T-cell (primary cell): ENCODE results near the gene AGRP. TPM values are rescaled to one million over a fixed set of nuclear protein-coding genes. Genes with fewer than 3 reads are reported as not detected.

Experiments
- ATAC-seq, 4 experiments: fragments of 200-7000 bp in 3 of 4; fragments of 150-1000 bp in 1 of 4; cut with Tn5 transposase; replicated peaks in 1 of 4; 1 replicate in 3 of 4; 2 replicates in 1 of 4; pipeline ENCODE4 v1.10.0; 2021; ENCODE audit warnings: moderate library complexity in 3 of 4, mild to moderate bottlenecking in 2 of 4, moderate number of reproducible peaks in 1 of 4
- CTCF ChIA-PET, 2 donors: fragments of 300-600 bp; sonication (Branson Sonifier 250); formaldehyde crosslinking; loops; one replicate each; lab custom pipeline; 2022; ENCODE audit warnings: antibody characterized with exemption in 2 of 2; lab: Charles Lee
- POLR2A ChIA-PET, 2 donors: fragments of 300-600 bp; sonication (Branson Sonifier 250); formaldehyde crosslinking; loops; one replicate each; lab custom pipeline; 2022; ENCODE audit warnings: antibody characterized with exemption in 2 of 2; lab: Charles Lee
- DNase-seq, 35 experiments: peaks; one replicate each; pipeline versions ENCODE4 v3.0.0 to v3.0.0-alpha.2; 2013 to 2023
- H3K27ac ChIP-seq: one replicate; pipeline ENCODE4 v1.5.1; 2013; ENCODE audit warnings: low read length
- H3K27me3 ChIP-seq, 2 experiments: replicated peaks in 1 of 2; 1 replicate in 1 of 2; 2 replicates in 1 of 2; pipeline versions ENCODE4 v1.6.1 to v1.7.0; 2013; ENCODE audit warnings: low read length in 1 of 2, mixed read lengths in 1 of 2; ENCODE audit not compliant: control insufficient read depth in 2 of 2, insufficient read depth in 2 of 2; ENCODE audit errors: extremely low read depth in 1 of 2
- H3K36me3 ChIP-seq, 2 donors: 1 replicate in 1 of 2; 2 replicates in 1 of 2; pipeline versions ENCODE4 v1.6.1 to v1.7.0; 2013; ENCODE audit warnings: low read length in 1 of 2; ENCODE audit not compliant: control insufficient read depth in 2 of 2, insufficient read depth in 1 of 2; ENCODE audit errors: extremely low read depth in 1 of 2
- H3K4me1 ChIP-seq, 2 experiments: 1 replicate in 1 of 2; 2 replicates in 1 of 2; pipeline versions ENCODE4 v1.6.1 to v1.7.0; 2013; ENCODE audit warnings: low read length in 2 of 2, mixed read lengths in 1 of 2; ENCODE audit not compliant: insufficient read depth in 2 of 2, control insufficient read depth in 1 of 2; ENCODE audit errors: extremely low read depth in 1 of 2
- H3K4me3 ChIP-seq, 2 donors: 1 replicate in 1 of 2; 2 replicates in 1 of 2; pipeline versions ENCODE4 v1.5.1 to v1.7.0; 2013; ENCODE audit warnings: mild to moderate bottlenecking in 2 of 2, low read length in 1 of 2, moderate library complexity in 1 of 2; ENCODE audit not compliant: control insufficient read depth in 1 of 2; ENCODE audit errors: extremely low read depth in 1 of 2
- H3K9me3 ChIP-seq: 2 replicates; pipeline ENCODE4 v1.7.0; 2013
- H3K27ac Mint-ChIP-seq, 2 donors: one replicate each; pipeline ENCODE4 v1.8.0; 2020 to 2021; ENCODE audit warnings: mild to moderate bottlenecking in 2 of 2, mixed read lengths in 2 of 2
- H3K27me3 Mint-ChIP-seq, 2 donors: one replicate each; pipeline ENCODE4 v1.8.0; 2021 to 2022; ENCODE audit warnings: mixed read lengths in 2 of 2
- H3K36me3 Mint-ChIP-seq: one replicate; pipeline ENCODE4 v1.8.0; 2021; ENCODE audit warnings: mixed read lengths
- H3K4me1 Mint-ChIP-seq, 3 donors: one replicate each; pipeline ENCODE4 v1.8.0; 2020 to 2022; ENCODE audit warnings: mixed read lengths in 3 of 3, mild to moderate bottlenecking in 1 of 3
- H3K4me3 Mint-ChIP-seq, 3 donors: one replicate each; pipeline ENCODE4 v1.8.0; 2020 to 2022; ENCODE audit warnings: mild to moderate bottlenecking in 3 of 3, mixed read lengths in 3 of 3, moderate library complexity in 3 of 3
- H3K9me3 Mint-ChIP-seq, 3 donors: one replicate each; pipeline ENCODE4 v1.8.0; 2020 to 2022; ENCODE audit warnings: mixed read lengths in 3 of 3
- WGBS: methylation state at CpG from one replicate; pipeline ENCODE4 v1.1.5; 2013; ENCODE audit warnings: missing lambda C conversion rate; ENCODE audit not compliant: insufficient coverage; 5-methylcytosine and 5-hydroxymethylcytosine counted together
- total RNA-seq, 35 experiments: library from RNA in 6 of 35; stranded (reverse) in 6 of 35; fragments of 120-200 nt in 1 of 35; gene quantifications; one replicate each; pipeline versions ENCODE4 v1.2.1 to v1.2.4 and lab custom pipeline; 2013 to 2026

AGRP gene
- total RNA-seq, 5 donors from 2014 or later (not counting 1 experiment from before 2014, with no cell fraction given): not detected

DNA sequence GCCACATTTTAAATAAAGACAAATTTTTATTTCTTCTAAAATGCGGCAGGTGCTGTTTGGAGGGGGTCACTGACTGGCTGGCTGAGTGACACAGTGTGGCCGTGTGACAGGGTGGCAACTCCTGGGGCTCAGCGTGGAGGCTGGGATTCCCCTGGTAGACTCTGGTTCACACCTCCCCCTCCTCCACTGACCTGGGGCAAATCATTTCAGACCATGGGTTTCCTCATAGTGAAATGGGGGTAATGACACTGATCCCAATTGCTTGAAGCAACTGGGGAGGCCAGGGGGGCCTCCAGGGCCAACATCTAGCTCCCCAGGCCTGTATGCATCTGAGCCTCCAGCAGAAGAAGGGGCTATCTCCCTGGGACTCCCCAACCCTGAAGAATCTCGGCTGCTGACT lies 45.8 kb downstream of the AGRP start:
- Histone ChIP-seq H3K4me1 (no peaks in the 10 kb centered on the region), H3K27me3 (peaks cover 0 to 3% of the 10 kb centered on the region in 2 experiments), H3K4me3 (no peak overlapping the region), H3K9me3 (no peaks in the 10 kb centered on the region), H3K27ac (no peak overlapping the region), H3K36me3 (peaks cover 9 to 33% of the 10 kb centered on the region in 2 donors)
- ATAC-seq (no peak), DNase-seq (no peak)
- ChIA-PET CTCF (no interaction called here), POLR2A (no interaction called here)
- peak overlapping the region in 1 of 2 donors; percentile 49 for H3K27ac Mint-ChIP-seq
- H3K27me3 Mint-ChIP-seq: peaks cover 0 to 1% of the 10 kb centered on the region in 2 donors
- no peak overlapping the region for H3K4me3 Mint-ChIP-seq
- H3K4me1 Mint-ChIP-seq: peaks cover 0 to 3% (median under 1%) of the 10 kb centered on the region in 3 donors
- peaks cover 20% of the 10 kb centered on the region for H3K36me3 Mint-ChIP-seq
- 40% methylated on average over 1 of the region's 4 CpGs for WGBS
- no peaks in the 10 kb centered on the region for H3K9me3 Mint-ChIP-seq

DNA sequence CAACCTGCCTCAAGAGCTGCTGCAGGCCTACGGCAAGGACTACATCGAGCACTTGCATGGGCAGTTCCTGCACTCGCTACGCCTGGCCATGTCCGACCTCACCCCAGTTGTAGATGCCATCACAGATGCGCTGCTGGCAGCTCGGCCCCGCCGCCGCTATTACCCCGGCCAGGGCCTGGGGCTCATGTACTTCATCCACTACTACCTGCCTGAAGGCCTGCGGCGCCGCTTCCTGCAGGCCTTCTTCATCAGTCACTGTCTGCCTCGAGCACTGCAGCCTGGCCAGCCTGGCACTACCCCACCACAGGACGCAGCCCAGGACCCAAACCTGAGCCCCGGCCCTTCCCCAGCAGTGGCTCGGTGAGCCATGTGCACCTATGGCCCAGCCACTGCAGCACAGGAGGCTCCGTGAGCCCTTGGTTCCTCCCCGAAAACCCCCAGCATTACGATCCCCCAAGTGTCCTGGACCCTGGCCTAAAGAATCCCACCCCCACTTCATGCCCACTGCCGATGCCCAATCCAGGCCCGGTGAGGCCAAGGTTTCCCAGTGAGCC lies 46.6 kb downstream of the AGRP start:
- DNase-seq: no peak
- no peak overlapping the region for H3K4me3 Mint-ChIP-seq
- peaks cover under 1 to 7% (median 7%) of the 10 kb centered on the region in 3 donors for H3K4me1 Mint-ChIP-seq
- peaks cover 0 to 7% of the 10 kb centered on the region in 2 donors for H3K27me3 Mint-ChIP-seq
- ATAC-seq: no peak
- H3K36me3 ChIP-seq: peaks cover 9 to 26% of the 10 kb centered on the region in 2 donors
- no peaks in the 10 kb centered on the region for H3K9me3 Mint-ChIP-seq
- no peaks in the 10 kb centered on the region for H3K9me3 ChIP-seq
- H3K4me3 ChIP-seq: no peak overlapping the region
- 98% methylated on average over 23 of the region's 23 CpGs for WGBS
- POLR2A ChIA-PET: no interaction called here
- peaks cover 16% of the 10 kb centered on the region for H3K36me3 Mint-ChIP-seq
- no peak overlapping the region for H3K27ac ChIP-seq
- H3K27me3 ChIP-seq: peaks cover under 1 to 11% of the 10 kb centered on the region in 2 experiments
- CTCF ChIA-PET: no interaction called here
- no peak overlapping the region for H3K27ac Mint-ChIP-seq
- H3K4me1 ChIP-seq: peaks cover 0 to 2% of the 10 kb centered on the region in 2 experiments

DNA sequence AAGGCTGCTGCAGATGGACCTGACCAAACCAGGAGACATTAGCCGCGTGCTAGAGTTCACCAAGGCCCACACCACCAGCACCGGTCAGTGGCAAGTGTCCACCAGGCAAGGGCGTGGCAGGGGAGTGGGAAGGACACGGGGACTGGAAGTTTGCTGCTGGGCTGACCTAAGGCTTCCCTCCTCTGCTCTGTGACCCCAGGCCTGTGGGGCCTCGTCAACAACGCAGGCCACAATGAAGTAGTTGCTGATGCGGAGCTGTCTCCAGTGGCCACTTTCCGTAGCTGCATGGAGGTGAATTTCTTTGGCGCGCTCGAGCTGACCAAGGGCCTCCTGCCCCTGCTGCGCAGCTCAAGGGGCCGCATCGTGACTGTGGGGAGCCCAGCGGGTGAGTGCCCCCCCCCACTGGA lies 47.6 kb downstream of the AGRP start:
- Histone ChIP-seq H3K4me1 (peaks cover 0 to 7% of the 10 kb centered on the region in 2 experiments), H3K27me3 (peaks cover 2 to 15% of the 10 kb centered on the region in 2 experiments), H3K27ac (no peak overlapping the region), H3K9me3 (no peaks in the 10 kb centered on the region), H3K4me3 (no peak overlapping the region), H3K36me3 (peaks cover 9 to 22% of the 10 kb centered on the region in 2 donors)
- ATAC-seq: no peak
- WGBS: 89% methylated on average over 12 of the region's 16 CpGs
- POLR2A ChIA-PET: interaction anchor here in 1 of 2 donors (0.5 kb wide), 1 partner anchor 1590 kb away, joined by 4 read pairs; no protein-coding TSS in a partner anchor
- CTCF ChIA-PET: no interaction called here
- no peak for DNase-seq
- Mint-ChIP-seq H3K9me3 (no peaks in the 10 kb centered on the region), H3K4me3 (no peak overlapping the region), H3K36me3 (peaks cover 14% of the 10 kb centered on the region), H3K27me3 (peaks cover 0 to 10% of the 10 kb centered on the region in 2 donors), H3K27ac (no peak overlapping the region), H3K4me1 (peaks cover 1 to 10% (median 7%) of the 10 kb centered on the region in 3 donors)

DNA sequence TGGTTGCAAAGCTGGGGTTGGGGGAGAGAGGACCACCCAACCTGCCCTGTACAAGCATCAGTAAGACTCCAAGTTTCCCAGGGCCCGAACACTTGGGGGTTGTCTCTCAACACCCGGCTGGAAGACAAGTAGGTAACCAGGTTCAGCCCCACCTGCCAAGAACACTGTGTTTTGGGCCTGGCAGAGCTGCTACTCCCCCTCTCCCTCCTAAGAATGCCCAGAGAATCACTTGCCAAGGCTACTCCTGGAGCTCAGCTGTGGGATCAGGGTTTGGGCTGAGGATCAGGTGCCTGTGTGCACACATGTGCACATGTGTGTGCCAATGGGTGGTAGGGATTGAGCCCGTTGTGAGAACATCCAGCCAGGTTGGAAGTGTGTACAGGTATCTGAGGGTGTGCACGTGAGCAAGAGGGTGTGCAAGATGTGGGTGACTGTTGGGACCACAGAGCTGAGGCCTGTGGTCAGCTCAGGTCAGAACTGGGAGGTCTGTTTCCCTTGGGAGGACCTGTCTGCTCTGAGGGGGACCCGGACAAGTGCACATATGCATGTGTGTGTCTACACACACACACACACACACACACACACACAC lies 50.1 kb downstream of the AGRP start:
- Mint-ChIP-seq H3K27me3 (peaks cover 11 to 30% of the 10 kb centered on the region in 2 donors), H3K4me1 (peaks cover 5 to 16% (median 7%) of the 10 kb centered on the region in 3 donors), H3K9me3 (no peaks in the 10 kb centered on the region), H3K27ac (no peak overlapping the region), H3K36me3 (peaks cover 5% of the 10 kb centered on the region), H3K4me3 (no peak overlapping the region)
- ChIA-PET CTCF (no interaction called here), POLR2A (no interaction called here)
- H3K27me3 ChIP-seq: peaks cover 7 to 39% of the 10 kb centered on the region in 2 experiments
- H3K9me3 ChIP-seq: no peaks in the 10 kb centered on the region
- peaks cover 0 to 7% of the 10 kb centered on the region in 2 donors for H3K36me3 ChIP-seq
- H3K27ac ChIP-seq: no peak overlapping the region
- DNase-seq (no peak), ATAC-seq (no peak)
- no peak overlapping the region for H3K4me3 ChIP-seq
- peaks cover 0 to 18% of the 10 kb centered on the region in 2 experiments for H3K4me1 ChIP-seq
- WGBS: 100% methylated on average over 2 of the region's 5 CpGs

Other genes starting within 250 kb of the AGRP start
- 10 to 100 TPM; 31.0 to 92.5 (median 66.2) TPM for gene FHOD1, start 236.1 kb downstream of the AGRP start, total RNA-seq
- 1 to 10 TPM; 1.4 to 2.3 (median 2.2) TPM for gene SLC9A5, start 234.6 kb downstream of the AGRP start, total RNA-seq
- 10 to 100 TPM; 19.4 to 27.5 (median 24.9) TPM for gene PLEKHG4, start 204.0 kb downstream of the AGRP start, total RNA-seq
- not detected for gene KCTD19, start 156.8 kb downstream of the AGRP start, total RNA-seq
- not detected for gene LRRC36, start 156.7 kb downstream of the AGRP start, total RNA-seq
- under 1 TPM in 2 of 5 donors, not detected in 3; 0.18 to 0.23 TPM for gene TPPP3, start 90.0 kb downstream of the AGRP start, total RNA-seq
- gene ZDHHC1, start 67.1 kb downstream of the AGRP start, total RNA-seq: under 1 TPM in 4 of 5 donors, not detected in 1; 0.26 to 0.85 (median 0.47) TPM
- gene HSD11B2, start 52.4 kb downstream of the AGRP start, total RNA-seq: under 1 TPM in 3 of 5 donors, not detected in 2; 0.20 to 0.32 (median 0.29) TPM
- 10 to 100 TPM; 41.5 to 49.6 (median 45.8) TPM for gene ATP6V0D1, start 2.4 kb downstream of the AGRP start, total RNA-seq
- 10 to 100 TPM; 33.9 to 60.7 (median 52.4) TPM for gene RIPOR1, start 45.3 kb upstream of the AGRP start, total RNA-seq
- 10 to 100 TPM; 55.3 to 69.0 (median 64.0) TPM for gene CTCF, start 79.0 kb upstream of the AGRP start, total RNA-seq
- gene CARMIL2, start 161.6 kb upstream of the AGRP start, total RNA-seq: 100 to 1,000 TPM; 150 to 271 (median 243) TPM
- 10 to 100 TPM; 24.5 to 62.6 (median 53.6) TPM for gene ACD, start 176.7 kb upstream of the AGRP start, total RNA-seq
- gene PARD6A, start 177.4 kb upstream of the AGRP start, total RNA-seq: 10 to 100 TPM in 1 of 5 donors, 1 to 10 TPM in 4; 2.9 to 10.6 (median 7.6) TPM
- gene ENKD1, start 183.2 kb upstream of the AGRP start, total RNA-seq: 10 to 100 TPM in 3 of 5 donors, 1 to 10 TPM in 2; 4.2 to 12.1 (median 10.1) TPM
- gene C16orf86, start 183.3 kb upstream of the AGRP start, total RNA-seq: 1 to 10 TPM; 1.9 to 6.7 (median 5.4) TPM
- gene GFOD2, start 235.8 kb upstream of the AGRP start, total RNA-seq: 10 to 100 TPM in 4 of 5 donors, 1 to 10 TPM in 1; 8.5 to 23.2 (median 16.7) TPM